Bronchial epithelial cell (primary cell): ENCODE measurements around the gene AMFR. TPM values are rescaled to one million over a fixed set of nuclear protein-coding genes. Genes with fewer than 3 reads are reported as not detected.

ENCODE experiments used
- DNase-seq: peaks from one replicate; pipeline ENCODE4 v3.0.0-alpha.2; 2010; ENCODE audit warnings: low read depth
- FAIRE-seq: peaks from 2 replicates; lab custom pipeline; 2011; peaks lifted over from hg19 to GRCh38; lab: Jason Lieb, UNC
- H3K27me3 ChIP-seq: 2 replicates; pipeline ENCODE4 v1.5.1; 2011; ENCODE audit warnings: low read length; ENCODE audit not compliant: control insufficient read depth, insufficient read depth
- H3K36me3 ChIP-seq: 2 replicates; pipeline ENCODE4 v1.5.1; 2011; ENCODE audit warnings: low read length; ENCODE audit not compliant: control insufficient read depth, insufficient read depth
- H3K4me3 ChIP-seq: 2 replicates; pipeline ENCODE4 v1.5.1; 2011; ENCODE audit warnings: mild to moderate bottlenecking, low read depth, low read length, control low read depth
- CTCF ChIP-seq: IDR thresholded peaks from 2 replicates; pipeline ENCODE4 v1.5.1; 2011; ENCODE audit warnings: mild to moderate bottlenecking, moderate library complexity, low read length, control low read depth, inconsistent platforms; ENCODE audit not compliant: insufficient read depth, severe bottlenecking
- total RNA-seq: library from RNA; depleted of rRNA; stranded (reverse); fragments of >200 nt; gene quantifications from 2 replicates; pipeline ENCODE4 v1.2.1, GENCODE V29; 2014

Gene AMFR
- total RNA-seq, 1 donor from 2014 or later: 224 TPM

- FAIRE-seq: no peak
- Histone ChIP-seq H3K4me3 (no peak overlapping the region), H3K27me3 (no peaks in the 10 kb centered on the region), H3K36me3 (no peaks in the 10 kb centered on the region)
- TF ChIP-seq CTCF: no peak
- no peak for DNase-seq
Observed at GRCh38 chr16:56321571-56321970, 103.8 kb downstream of the AMFR start.

GRCh38 chr16:56320811-56321558 is 104.4 kb downstream of the AMFR start:
- no peak for DNase-seq
- TF ChIP-seq CTCF: no peak
- Histone ChIP-seq H3K36me3 (no peaks in the 10 kb centered on the region), H3K4me3 (no peak overlapping the region), H3K27me3 (no peaks in the 10 kb centered on the region)
- FAIRE-seq: no peak

DNA sequence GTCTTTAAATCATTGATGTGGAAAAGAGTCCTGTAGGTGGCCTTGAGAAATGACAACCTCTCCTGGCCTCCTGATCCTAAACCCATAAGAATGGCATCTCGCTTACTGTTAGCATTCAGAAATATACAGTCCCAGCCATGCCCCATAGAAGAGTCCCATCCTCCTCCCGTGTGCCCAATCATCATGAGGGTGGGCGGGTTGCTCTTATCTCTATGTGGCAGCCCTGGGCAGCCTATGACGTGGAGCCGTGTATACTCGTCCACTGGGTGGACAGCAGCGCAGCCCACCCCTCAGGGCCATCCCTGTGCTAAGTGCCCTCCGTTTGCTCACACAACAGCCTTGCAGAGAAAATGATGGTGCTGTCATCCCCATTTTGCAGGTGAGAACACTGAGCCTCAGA is 105.3 kb downstream of the AMFR start:
- Histone ChIP-seq H3K27me3 (no peaks in the 10 kb centered on the region), H3K4me3 (no peak overlapping the region), H3K36me3 (no peaks in the 10 kb centered on the region)
- TF ChIP-seq CTCF: no peak
- FAIRE-seq (no peak), DNase-seq (no peak)

DNA sequence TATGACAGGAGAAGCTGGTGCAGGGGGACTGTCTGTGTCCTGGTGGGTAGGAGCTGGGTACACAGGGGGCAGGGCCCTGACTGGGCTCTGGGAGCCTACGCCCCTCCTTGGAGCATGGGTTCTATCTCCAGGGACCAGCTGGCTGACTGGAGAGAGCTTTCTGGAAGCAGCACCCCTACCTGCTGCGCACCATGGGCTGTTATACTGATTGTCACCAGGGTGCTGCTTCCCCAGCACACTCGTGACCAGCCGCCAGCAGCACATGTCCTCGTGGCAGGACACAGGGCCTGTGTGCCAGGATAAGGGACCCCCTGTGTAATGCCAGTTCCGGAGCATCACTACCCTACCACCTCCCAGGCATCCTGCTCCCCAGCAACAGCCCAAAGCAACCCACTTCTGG is 106.0 kb downstream of the AMFR start:
- Histone ChIP-seq H3K4me3 (no peak overlapping the region), H3K27me3 (no peaks in the 10 kb centered on the region), H3K36me3 (no peaks in the 10 kb centered on the region)
- no peak for DNase-seq
- FAIRE-seq: no peak
- TF ChIP-seq CTCF: no peak

DNA sequence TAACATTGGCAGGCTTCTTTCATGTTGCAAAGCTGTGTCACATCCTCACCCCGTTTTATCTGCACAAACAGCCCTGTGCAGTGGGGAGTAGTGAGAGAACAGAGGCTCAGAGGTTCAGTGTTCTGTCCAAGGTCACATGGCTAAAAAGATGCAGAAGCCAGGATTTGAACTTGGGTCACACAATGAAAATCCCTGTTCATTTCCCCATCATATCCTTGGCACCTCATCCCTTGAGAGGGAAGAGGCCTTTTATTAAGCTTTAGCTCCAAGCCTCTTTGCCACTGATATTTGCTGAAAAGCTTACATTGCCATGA is 106.6 kb downstream of the AMFR start:
- no peak for TF ChIP-seq CTCF
- Histone ChIP-seq H3K27me3 (no peaks in the 10 kb centered on the region), H3K36me3 (no peaks in the 10 kb centered on the region), H3K4me3 (no peak overlapping the region)
- FAIRE-seq (no peak), DNase-seq (no peak)
